H1 (cell line): Measurements from ENCODE around the gene RPL7A. TPM values are rescaled to one million over a fixed set of nuclear protein-coding genes. Genes with fewer than 3 reads are reported as not detected.
A peak's percentile ranks its signal among the peaks of the same experiment; 100 is the strongest.

Experiments
- ASH2L ChIP-seq: fragments of 200-600, 300-600 bp; sonication (generic); IDR thresholded peaks from one replicate; pipeline ENCODE4 v1.7.1; 2017; ENCODE audit warnings: low read length
- CBX8 ChIP-seq: fragments of 300-800, 300-1000 bp; sonication (generic); IDR thresholded peaks from 2 replicates; pipeline ENCODE4 v1.7.1; 2016; ENCODE audit warnings: low read depth, low read length, borderline replicate concordance
- KDM4A ChIP-seq: IDR thresholded peaks from one replicate; pipeline ENCODE4 v1.7.1; 2012; ENCODE audit warnings: low read depth, mild to moderate bottlenecking, moderate library complexity, low read length, inconsistent platforms; ENCODE audit not compliant: severe bottlenecking
- NANOG ChIP-seq: IDR thresholded peaks from 2 replicates; pipeline ENCODE4 v1.6.1; 2011; ENCODE audit warnings: low read length, low read depth, mild to moderate bottlenecking, inconsistent platforms; ENCODE audit not compliant: insufficient read depth, poor library complexity, severe bottlenecking
- PHF8 ChIP-seq: fragments of 200-600 bp; sonication (generic); conservative IDR thresholded peaks from 2 replicates; pipeline ENCODE4 v1.7.1; 2012; ENCODE audit warnings: low read depth, mild to moderate bottlenecking, inconsistent platforms, low read length, moderate library complexity
- RBBP5 ChIP-seq: IDR thresholded peaks from 2 replicates; pipeline ENCODE4 v1.7.1; 2012; ENCODE audit warnings: low read depth, mild to moderate bottlenecking, inconsistent platforms, low read length, moderate library complexity, borderline replicate concordance
- SP1 ChIP-seq: IDR thresholded peaks from 2 replicates; pipeline ENCODE4 v1.6.1; 2011; ENCODE audit warnings: low read depth, low read length
- SP4 ChIP-seq: IDR thresholded peaks from 2 replicates; pipeline ENCODE4 v1.6.1; 2012; ENCODE audit warnings: low read length, inconsistent platforms
- TAF7 ChIP-seq: optimal IDR thresholded peaks from 2 replicates; pipeline ENCODE3; 2011; ENCODE audit warnings: low read depth, mild to moderate bottlenecking, inconsistent platforms, low read length, moderate library complexity, borderline replicate concordance
- polyA plus RNA-seq, 7 experiments: library from polyadenylated mRNA; depleted of rRNA in 3 of 7; stranded (reverse) in 5 of 7; unstranded in 2 of 7; fragments of >200 nt in 5 of 7; fragments of 200-250 nt in 2 of 7; gene quantifications; 1 replicate in 5 of 7; 2 replicates in 1 of 7; 4 replicates in 1 of 7; pipeline versions ENCODE4 v1.2.1 to v1.2.3, GENCODE V29; 2011 to 2013; ENCODE audit warnings: missing spikeins in 2 of 7, mixed read lengths in 2 of 7
- total RNA-seq: library from RNA; stranded (reverse); fragmentation: NEBNext Ultra II Directional; extraction: Animal tissue kit (Norgen Biotek cat#: 25700); gene quantifications from 2 replicates; pipeline ENCODE4 v1.2.1, GENCODE V29; 2021
- TF ChIP-seq, protein P1 (sequence below): IDR thresholded peaks from 2 replicates; pipeline ENCODE4 v1.6.1; 2011; ENCODE audit warnings: low read length, improper control_type of control experiment
- TF ChIP-seq, protein P2 (sequence below), 3 experiments: IDR thresholded peaks; 1 replicate in 2 of 3; 2 replicates in 1 of 3; pipeline versions ENCODE4 v1.5.1 to v1.6.1; 2011; ENCODE audit warnings: low read length in 3 of 3, mild to moderate bottlenecking in 3 of 3, inconsistent platforms in 2 of 3, low read depth in 1 of 3, moderate library complexity in 1 of 3; ENCODE audit not compliant: insufficient read depth in 1 of 3; ENCODE audit errors: control extremely low read depth in 1 of 3

RPL7A gene
- total and polyA plus RNA-seq, 2 of the 8 experiments (the other 6 are each of a cell fraction or from before 2014, with no cell fraction given): 2,578 to 2,783 TPM

- TF ChIP-seq, protein P1, sequence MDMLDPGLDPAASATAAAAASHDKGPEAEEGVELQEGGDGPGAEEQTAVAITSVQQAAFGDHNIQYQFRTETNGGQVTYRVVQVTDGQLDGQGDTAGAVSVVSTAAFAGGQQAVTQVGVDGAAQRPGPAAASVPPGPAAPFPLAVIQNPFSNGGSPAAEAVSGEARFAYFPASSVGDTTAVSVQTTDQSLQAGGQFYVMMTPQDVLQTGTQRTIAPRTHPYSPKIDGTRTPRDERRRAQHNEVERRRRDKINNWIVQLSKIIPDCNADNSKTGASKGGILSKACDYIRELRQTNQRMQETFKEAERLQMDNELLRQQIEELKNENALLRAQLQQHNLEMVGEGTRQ: no peak
- TF ChIP-seq KDM4A (peak; percentile 87), RBBP5 (peak; percentile 27; the same call in 1 of the 2 replicates), PHF8 (peak; percentile 66), CBX8 (no peak), TAF7 (peak; percentile 77), SP4 (0 out of 2 replicates have a peak, but pooled peaks have one; percentile 41), ASH2L (no peak), SP1 (no peak; the same call in 1 of the 2 replicates), NANOG (peak; percentile 9)
- TF ChIP-seq, protein P2, sequence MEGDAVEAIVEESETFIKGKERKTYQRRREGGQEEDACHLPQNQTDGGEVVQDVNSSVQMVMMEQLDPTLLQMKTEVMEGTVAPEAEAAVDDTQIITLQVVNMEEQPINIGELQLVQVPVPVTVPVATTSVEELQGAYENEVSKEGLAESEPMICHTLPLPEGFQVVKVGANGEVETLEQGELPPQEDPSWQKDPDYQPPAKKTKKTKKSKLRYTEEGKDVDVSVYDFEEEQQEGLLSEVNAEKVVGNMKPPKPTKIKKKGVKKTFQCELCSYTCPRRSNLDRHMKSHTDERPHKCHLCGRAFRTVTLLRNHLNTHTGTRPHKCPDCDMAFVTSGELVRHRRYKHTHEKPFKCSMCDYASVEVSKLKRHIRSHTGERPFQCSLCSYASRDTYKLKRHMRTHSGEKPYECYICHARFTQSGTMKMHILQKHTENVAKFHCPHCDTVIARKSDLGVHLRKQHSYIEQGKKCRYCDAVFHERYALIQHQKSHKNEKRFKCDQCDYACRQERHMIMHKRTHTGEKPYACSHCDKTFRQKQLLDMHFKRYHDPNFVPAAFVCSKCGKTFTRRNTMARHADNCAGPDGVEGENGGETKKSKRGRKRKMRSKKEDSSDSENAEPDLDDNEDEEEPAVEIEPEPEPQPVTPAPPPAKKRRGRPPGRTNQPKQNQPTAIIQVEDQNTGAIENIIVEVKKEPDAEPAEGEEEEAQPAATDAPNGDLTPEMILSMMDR (IDR thresholded peaks at IDR 0.05; ENCODE audit: control extremely low read depth in 1 of 3, insufficient read depth in 1 of 3, low read depth in 1 of 3, low read length in 3 of 3): no peak
Observed at GRCh38 chr9:133375724-133376654, 28.0 kb downstream of the RPL7A start, which contains the start of the genes STKLD1 and SURF4 (continued).
